GM12878 (cell line): ENCODE data around the gene EDN2. TPM values are rescaled to one million over a fixed set of nuclear protein-coding genes. Genes with fewer than 3 reads are reported as not detected.

Experiments used
- ATAC-seq: fragments of 200-7000 bp; cut with Tn5 transposase; 3 replicates; pipeline ENCODE4 v1.9.1; 2020; ENCODE audit warnings: mild to moderate bottlenecking, moderate library complexity
- BruUV-seq: library from RNA; stranded (reverse); fragments of 400-500 nt; replicated peaks from 2 replicates; lab custom pipeline; 2021; lab: Mats Ljungman, UMichigan
- CTCF ChIA-PET: fragments of 300-600 bp; sonication (Branson Sonifier 250); formaldehyde crosslinking; extraction: SDS; loops from one replicate; lab custom pipeline; 2021; ENCODE audit warnings: inconsistent platforms; lab: Yijun Ruan, JAX
- POLR2A ChIA-PET: fragments of 350-600 bp; formaldehyde crosslinking; extraction: SDS; loops from one replicate; lab custom pipeline; 2021; ENCODE audit warnings: inconsistent platforms; lab: Charles Lee
- RAD21 ChIA-PET: fragments of 300-600 bp; sonication (Branson Sonifier 250); formaldehyde crosslinking; loops from one replicate; lab custom pipeline; 2023; ENCODE audit warnings: antibody characterized with exemption; ENCODE audit not compliant: unreplicated experiment; lab: Charles Lee
- SMC1A ChIA-PET: fragments of 300-600 bp; sonication (Branson Sonifier 250); formaldehyde crosslinking; loops from one replicate; lab custom pipeline; 2023; ENCODE audit not compliant: unreplicated experiment, uncharacterized antibody; lab: Charles Lee
- DNase-seq: peaks from one replicate; pipeline ENCODE4 v3.0.0-alpha.2; 2011; ENCODE audit warnings: low read depth, low spot score
- FAIRE-seq: peaks from 3 replicates; lab custom pipeline; 2011; peaks lifted over from hg19 to GRCh38; lab: Jason Lieb, UNC
- H2AFZ ChIP-seq: 2 replicates; pipeline ENCODE4 v1.6.0; 2011; ENCODE audit warnings: low read depth, low read length, control low read depth; ENCODE audit not compliant: control insufficient read depth
- H3K27ac ChIP-seq: 2 replicates; pipeline ENCODE4 v1.5.1; 2011; ENCODE audit warnings: control low read depth; ENCODE audit not compliant: control insufficient read depth, insufficient read depth
- H3K27me3 ChIP-seq, 2 experiments: replicated peaks in 1 of 2; 2 replicates each; pipeline versions ENCODE4 v1.6.0 to v1.6.1; 2011; ENCODE audit warnings: low read length in 1 of 2; ENCODE audit not compliant: control insufficient read depth in 2 of 2, insufficient read depth in 2 of 2
- H3K36me3 ChIP-seq, 2 experiments: 2 replicates each; pipeline ENCODE4 v1.5.1; 2011; ENCODE audit warnings: low read length in 1 of 2; ENCODE audit not compliant: control insufficient read depth in 2 of 2, insufficient read depth in 2 of 2
- H3K4me1 ChIP-seq: 2 replicates; pipeline ENCODE4 v1.6.1; 2011; ENCODE audit warnings: mild to moderate bottlenecking, low read length, moderate library complexity, mixed read lengths; ENCODE audit not compliant: control insufficient read depth, insufficient read depth
- H3K4me2 ChIP-seq: 2 replicates; pipeline ENCODE4 v1.6.0; 2011; ENCODE audit warnings: control low read depth; ENCODE audit not compliant: control insufficient read depth, insufficient read depth
- H3K4me3 ChIP-seq: fragments of 200-600 bp; sonication (generic); 2 replicates; pipeline ENCODE4 v1.5.1; 2016
- H3K79me2 ChIP-seq: 2 replicates; pipeline ENCODE4 v1.6.0; 2011; ENCODE audit warnings: low read length; ENCODE audit not compliant: control insufficient read depth, insufficient read depth
- H3K9ac ChIP-seq: 2 replicates; pipeline ENCODE4 v1.8.0; 2011; ENCODE audit warnings: low read length, control low read depth, mixed read lengths; ENCODE audit not compliant: control insufficient read depth, insufficient read depth
- H3K9me3 ChIP-seq: replicated peaks from 3 replicates; pipeline ENCODE4 v1.5.1; 2011; ENCODE audit warnings: mild to moderate bottlenecking, low read length; ENCODE audit not compliant: control insufficient read depth, insufficient read depth
- H4K20me1 ChIP-seq: 2 replicates; pipeline ENCODE4 v1.6.0; 2011; ENCODE audit not compliant: control insufficient read depth, insufficient read depth
- BHLHE40 ChIP-seq, 2 experiments: fragments of 450-650 bp in 1 of 2; IDR thresholded peaks; 2 replicates each; pipeline ENCODE4 v1.6.1; 2011 to 2017; ENCODE audit warnings: low read depth in 2 of 2, borderline replicate concordance in 1 of 2, improper control_type of control experiment in 1 of 2, low read length in 1 of 2, mild to moderate bottlenecking in 1 of 2
- CTCF ChIP-seq, 3 experiments: IDR thresholded peaks in 2 of 3; conservative IDR thresholded peaks in 1 of 3; 2 replicates each; pipeline ENCODE4 v1.5.1; 2011; ENCODE audit warnings: low read depth in 3 of 3, low read length in 3 of 3, mild to moderate bottlenecking in 3 of 3, control low read depth in 2 of 3, moderate library complexity in 2 of 3, inconsistent platforms in 1 of 3, mixed read lengths in 1 of 3; ENCODE audit not compliant: control insufficient read depth in 2 of 3, insufficient read depth in 1 of 3; ENCODE audit errors: extremely low read depth in 1 of 3
- NRF1 ChIP-seq: conservative IDR thresholded peaks from 2 replicates; pipeline ENCODE4 v1.6.1; 2011; ENCODE audit warnings: mild to moderate bottlenecking, low read depth, low read length, improper control_type of control experiment
- POLR2AphosphoS2 ChIP-seq: IDR thresholded peaks from 2 replicates; pipeline ENCODE4 v1.6.1; 2011; ENCODE audit warnings: low read depth, mild to moderate bottlenecking, low read length, improper control_type of control experiment, moderate library complexity
- WGBS: methylation state at CpG from one replicate; pipeline ENCODE4 v1.1.6; 2016; ENCODE audit warnings: low lambda C conversion rate; ENCODE audit not compliant: insufficient replicate concordance, insufficient coverage; ENCODE audit errors: missing lambda C conversion rate; 5-methylcytosine and 5-hydroxymethylcytosine counted together
- in situ Hi-C: fragments of 300-500 bp; cut with MboI; formaldehyde crosslinking; loops from 9 replicates; pipeline ENCODE4 v1.14.3; 2018; ENCODE audit warnings: mixed read lengths
- intact Hi-C: fragments of 100-400 bp; cut with micrococcal nuclease; formaldehyde crosslinking; loops from one replicate; pipeline ENCODE4 v1.14.2; 2022; ENCODE audit not compliant: unreplicated experiment
- polyA plus RNA-seq, 11 experiments: library from polyadenylated mRNA; depleted of rRNA in 4 of 11; unstranded in 6 of 11; stranded (reverse) in 5 of 11; fragments of >200 nt; fragmentation: Nextera tagmentation in 4 of 11; fragmentation: Illumina TruSeq in 1 of 11; extraction: Ambion mirVana in 4 of 11; extraction: Trizol in 1 of 11; gene quantifications; 1 replicate in 1 of 11; 2 replicates in 10 of 11; pipeline versions ENCODE4 v1.2.1 to v1.2.3, GENCODE V29; 2011 to 2016; ENCODE audit warnings: inconsistent platforms in 2 of 11, missing spikeins in 2 of 11, low read depth in 1 of 11
- total RNA-seq, 4 experiments: library from RNA; depleted of rRNA in 3 of 4; stranded (reverse); fragments of >200 nt in 3 of 4; fragmentation: Illumina TruSeq in 1 of 4; extraction: Trizol in 1 of 4; gene quantifications; 2 replicates each; pipeline versions ENCODE4 v1.2.1 to v1.2.3, GENCODE V29; 2013 to 2021

EDN2 gene
- total and polyA plus RNA-seq, 10 of the 15 experiments (the other 5 are each of a cell fraction or from before 2014, with no cell fraction given) = 0.11 to 1.5 (median 0.43) TPM; not detected in 1

GRCh38 chr1:41496080-41497055, 11.9 kb upstream of the EDN2 start (continued):
- TF ChIP-seq NRF1 (no peak), BHLHE40 (IDR thresholded peaks at IDR 0.05; ENCODE audit: borderline replicate concordance in 1 of 2, low read depth in 2 of 2, low read length in 1 of 2) (peak in 1 of 2 experiments; percentile 85; a peak in 2 of 4 replicates)

GRCh38 chr1:41495210-41495948, 10.9 kb upstream of the EDN2 start:
- WGBS = 25% methylated on average over 19 of the region's 19 CpGs
- no peak overlapping the region; the same call in 1 of the 2 replicates for H3K9ac ChIP-seq

More at GRCh38 chr1:41495210-41495948, 10.9 kb upstream of the EDN2 start:
- DNase-seq = no peak
- no peaks in the 10 kb centered on the region; the same call in 1 of the 2 replicates for H3K4me1 ChIP-seq
- H3K36me3 ChIP-seq = no peaks in the 10 kb centered on the region
- TF ChIP-seq CTCF (IDR thresholded peaks at IDR 0.05 in 2 of 3, conservative IDR thresholded peaks at IDR 0.05 in 1 of 3; ENCODE audit: control insufficient read depth in 2 of 3, extremely low read depth in 1 of 3, insufficient read depth in 1 of 3, low read depth in 3 of 3, low read length in 3 of 3) (peak; percentile 14 to 31 (median 24); a peak in 4 of 6 replicates), POLR2AphosphoS2 (no peak)
- H4K20me1 ChIP-seq = no peaks in the 10 kb centered on the region
- RAD21 ChIA-PET = interaction anchor here (1.0 kb wide), 1 partner anchor 12 kb away, joined by 3 read pairs; no protein-coding TSS in a partner anchor
- H2AFZ ChIP-seq = peak overlapping the region; percentile 15; the same call in 1 of the 2 replicates
- peak overlapping the region; percentile 41; the same call in 1 of the 2 replicates for H3K4me3 ChIP-seq
- peak; percentile 26 for ATAC-seq
- SMC1A ChIA-PET = no interaction called here
- in situ Hi-C loops = no loop called here
- POLR2A ChIA-PET = no interaction called here
- peaks cover 0 to 1% of the 10 kb centered on the region in 2 experiments; a peak in 2 of 4 replicates for H3K27me3 ChIP-seq
- H3K9me3 ChIP-seq = no peaks in the 10 kb centered on the region
- CTCF ChIA-PET = interaction anchor here (0.6 to 7.4 kb wide), 5 partner anchors 10 to 24 kb away, joined by 3 to 59 read pairs (median 3); no protein-coding TSS in a partner anchor
- H3K4me2 ChIP-seq = no peak overlapping the region
- H3K79me2 ChIP-seq = no peaks in the 10 kb centered on the region
- H3K27ac ChIP-seq = no peak overlapping the region
- intact Hi-C loops = no loop called here
- no peak for FAIRE-seq
- BruUV-seq = no TSS peak
